ENCODE results near the gene CAPN8.
A peak's percentile ranks its signal among the peaks of the same experiment; 100 is the strongest.

CAPN8 gene

DNA sequence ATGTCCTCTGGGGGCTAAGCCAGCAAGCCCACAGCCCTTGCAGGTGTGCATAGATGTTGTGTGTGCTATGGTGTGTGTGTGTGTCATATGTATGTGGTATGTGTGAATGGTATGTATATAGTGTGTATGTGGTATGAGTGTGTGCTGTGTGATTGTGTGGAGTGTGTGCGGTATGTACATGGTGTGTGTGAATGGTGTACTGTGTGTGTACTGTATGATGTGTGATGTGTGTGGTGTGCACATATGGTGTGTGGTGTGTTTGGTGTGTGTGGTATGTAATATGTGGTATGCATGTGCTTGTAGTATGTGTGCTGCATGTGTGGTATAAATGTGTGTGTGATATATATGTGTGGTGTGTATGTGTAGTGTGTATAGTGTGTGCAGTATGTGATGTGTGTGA, 107.0 kb downstream of the CAPN8 start:
- H3K4me3 ChIP-seq (ENCODE audit: low read depth, low read length): no peak overlapping the region
- no peak for DNase-seq (ENCODE audit: low read depth)
- TF ChIP-seq, protein P1, sequence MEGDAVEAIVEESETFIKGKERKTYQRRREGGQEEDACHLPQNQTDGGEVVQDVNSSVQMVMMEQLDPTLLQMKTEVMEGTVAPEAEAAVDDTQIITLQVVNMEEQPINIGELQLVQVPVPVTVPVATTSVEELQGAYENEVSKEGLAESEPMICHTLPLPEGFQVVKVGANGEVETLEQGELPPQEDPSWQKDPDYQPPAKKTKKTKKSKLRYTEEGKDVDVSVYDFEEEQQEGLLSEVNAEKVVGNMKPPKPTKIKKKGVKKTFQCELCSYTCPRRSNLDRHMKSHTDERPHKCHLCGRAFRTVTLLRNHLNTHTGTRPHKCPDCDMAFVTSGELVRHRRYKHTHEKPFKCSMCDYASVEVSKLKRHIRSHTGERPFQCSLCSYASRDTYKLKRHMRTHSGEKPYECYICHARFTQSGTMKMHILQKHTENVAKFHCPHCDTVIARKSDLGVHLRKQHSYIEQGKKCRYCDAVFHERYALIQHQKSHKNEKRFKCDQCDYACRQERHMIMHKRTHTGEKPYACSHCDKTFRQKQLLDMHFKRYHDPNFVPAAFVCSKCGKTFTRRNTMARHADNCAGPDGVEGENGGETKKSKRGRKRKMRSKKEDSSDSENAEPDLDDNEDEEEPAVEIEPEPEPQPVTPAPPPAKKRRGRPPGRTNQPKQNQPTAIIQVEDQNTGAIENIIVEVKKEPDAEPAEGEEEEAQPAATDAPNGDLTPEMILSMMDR (IDR thresholded peaks at IDR 0.05; ENCODE audit: low read depth, low read length, missing control alignments): no peak

DNA sequence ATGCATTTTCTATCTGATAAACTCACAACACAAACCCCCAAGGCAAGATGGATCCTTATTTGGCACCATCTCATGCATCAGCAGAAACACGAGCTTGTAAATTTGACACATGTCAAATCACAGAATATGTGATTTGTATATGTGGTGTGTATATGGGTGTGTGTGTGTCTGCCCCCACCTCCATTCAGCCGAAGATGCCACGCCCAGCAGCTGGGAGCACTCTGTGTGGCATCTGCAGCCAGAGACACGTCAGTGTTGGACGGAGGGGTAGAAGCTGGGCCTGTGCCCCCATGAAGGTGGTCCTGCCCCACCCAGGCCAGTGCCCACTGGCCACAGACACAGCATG, 108.4 kb downstream of the CAPN8 start:
- no peak overlapping the region for H3K4me3 ChIP-seq (ENCODE audit: low read depth, low read length)
- no peak for DNase-seq (ENCODE audit: low read depth)
- TF ChIP-seq, protein P1 (IDR thresholded peaks at IDR 0.05; ENCODE audit: low read depth, low read length, missing control alignments): no peak

DNA sequence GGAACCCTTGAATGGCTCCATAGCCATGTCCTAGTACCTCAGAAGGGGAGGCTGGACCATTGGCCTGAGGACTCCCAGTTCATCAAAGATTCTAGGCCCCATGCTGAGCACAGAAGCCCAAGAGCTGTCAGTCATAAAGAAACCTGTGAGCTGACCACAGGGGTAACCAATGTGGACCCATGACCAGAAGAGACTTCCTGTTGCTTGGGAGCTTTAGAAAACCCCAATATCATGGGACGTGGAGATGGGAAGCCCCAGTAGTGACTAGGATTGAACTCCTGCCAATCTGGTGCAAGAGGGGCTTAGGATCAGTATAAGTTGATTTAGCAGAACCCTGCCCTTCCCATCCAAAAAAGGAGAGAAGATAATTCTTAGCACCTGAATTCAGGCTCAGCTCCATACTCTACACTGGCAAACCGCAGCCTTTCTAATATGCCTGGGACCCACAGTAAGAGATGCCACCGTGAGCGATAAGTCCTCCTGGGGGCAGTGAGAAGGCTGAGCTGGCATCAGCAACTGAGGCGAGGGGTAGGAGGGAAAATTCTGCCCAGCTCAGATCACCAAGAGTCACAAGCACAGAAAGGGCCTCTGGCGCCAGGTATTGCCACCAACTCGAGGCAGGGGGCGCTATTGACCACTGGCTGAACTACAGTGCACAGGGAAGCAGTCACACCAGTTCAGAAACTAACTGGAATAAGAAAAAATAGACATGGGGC, 108.9 kb downstream of the CAPN8 start:
- TF ChIP-seq, protein P1 (IDR thresholded peaks at IDR 0.05; ENCODE audit: low read depth, low read length, missing control alignments): peak; percentile 86
- DNase-seq (ENCODE audit: low read depth): peak; percentile 38
- no peak overlapping the region for H3K4me3 ChIP-seq (ENCODE audit: low read depth, low read length)

DNA sequence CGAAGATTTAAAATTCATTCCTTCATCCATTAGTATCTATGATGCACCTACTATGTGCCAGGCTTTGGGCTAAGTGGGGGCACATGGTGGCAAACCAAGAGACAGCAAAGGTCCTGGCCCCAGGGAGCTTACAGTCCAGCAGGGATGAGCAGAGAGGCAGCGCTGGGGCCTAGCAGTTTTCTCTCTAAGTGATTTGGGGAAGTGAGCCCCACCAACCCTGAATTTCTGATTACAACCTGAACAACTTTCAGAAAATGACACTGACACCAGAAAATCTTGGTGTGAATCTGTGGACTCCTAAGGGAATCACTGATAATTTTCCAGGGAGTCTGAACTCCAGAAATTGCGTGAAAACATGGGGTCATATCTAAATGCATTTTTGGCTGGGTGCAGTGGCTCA, 111.5 kb downstream of the CAPN8 start:
- TF ChIP-seq, protein P1 (IDR thresholded peaks at IDR 0.05; ENCODE audit: low read depth, low read length, missing control alignments): no peak
- H3K4me3 ChIP-seq (ENCODE audit: low read depth, low read length): no peak overlapping the region
- no peak for DNase-seq (ENCODE audit: low read depth)

DNA sequence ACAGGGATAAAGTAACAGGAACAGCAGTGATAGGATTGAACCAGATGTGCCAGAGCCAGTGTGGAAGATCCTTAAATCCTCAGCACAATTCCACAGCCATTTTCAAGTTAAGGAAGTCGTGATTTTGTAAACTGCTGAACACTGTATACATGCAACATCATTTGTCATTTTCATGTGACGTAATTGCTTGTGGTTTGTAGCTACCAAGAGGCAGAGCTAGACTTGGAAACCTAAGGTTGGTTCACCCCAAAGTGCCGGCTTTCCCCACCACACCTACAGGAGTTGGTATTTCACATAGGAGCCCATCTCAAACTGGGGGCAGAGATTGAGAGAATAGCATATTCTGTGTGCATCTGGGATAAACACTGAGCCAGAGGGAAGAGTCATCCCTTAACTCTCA, 113.9 kb downstream of the CAPN8 start:
- no peak overlapping the region for H3K4me3 ChIP-seq (ENCODE audit: low read depth, low read length)
- no peak for DNase-seq (ENCODE audit: low read depth)
- TF ChIP-seq, protein P1 (IDR thresholded peaks at IDR 0.05; ENCODE audit: low read depth, low read length, missing control alignments): no peak

DNA sequence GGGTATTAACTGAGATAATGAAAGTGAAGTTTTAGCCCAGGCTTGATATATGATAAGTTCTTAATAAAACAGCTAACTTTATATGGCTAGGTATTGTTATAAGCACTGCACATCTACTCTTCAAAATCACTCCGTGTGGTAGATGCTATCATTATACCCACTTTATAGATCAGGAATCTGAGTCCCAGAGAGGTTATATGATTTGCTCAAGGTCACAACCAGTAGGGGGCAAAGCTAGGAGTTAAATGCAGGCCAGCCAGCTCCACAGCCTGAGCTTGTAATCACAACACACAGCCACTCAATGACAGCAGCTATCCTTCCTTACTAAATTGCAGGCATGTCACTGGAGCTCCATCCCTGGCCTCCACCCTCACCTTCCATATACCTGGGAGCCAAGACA, 115.8 kb downstream of the CAPN8 start:
- no peak overlapping the region for H3K4me3 ChIP-seq (ENCODE audit: low read depth, low read length)
- TF ChIP-seq, protein P1 (IDR thresholded peaks at IDR 0.05; ENCODE audit: low read depth, low read length, missing control alignments): no peak
- no peak for DNase-seq (ENCODE audit: low read depth)
